LoVo (cell line): ENCODE measurements around the gene ADAMTSL2.
"Not testable (repeated sequence)": the region's sequence is repeated elsewhere in the genome, so short reads cannot be mapped to it uniquely, and the experiment has no call there.

Experiments used
- DNase-seq: peaks from one replicate; pipeline ENCODE4 v3.0.0-alpha.2; 2016; ENCODE audit warnings: low spot score

ADAMTSL2 gene

DNA sequence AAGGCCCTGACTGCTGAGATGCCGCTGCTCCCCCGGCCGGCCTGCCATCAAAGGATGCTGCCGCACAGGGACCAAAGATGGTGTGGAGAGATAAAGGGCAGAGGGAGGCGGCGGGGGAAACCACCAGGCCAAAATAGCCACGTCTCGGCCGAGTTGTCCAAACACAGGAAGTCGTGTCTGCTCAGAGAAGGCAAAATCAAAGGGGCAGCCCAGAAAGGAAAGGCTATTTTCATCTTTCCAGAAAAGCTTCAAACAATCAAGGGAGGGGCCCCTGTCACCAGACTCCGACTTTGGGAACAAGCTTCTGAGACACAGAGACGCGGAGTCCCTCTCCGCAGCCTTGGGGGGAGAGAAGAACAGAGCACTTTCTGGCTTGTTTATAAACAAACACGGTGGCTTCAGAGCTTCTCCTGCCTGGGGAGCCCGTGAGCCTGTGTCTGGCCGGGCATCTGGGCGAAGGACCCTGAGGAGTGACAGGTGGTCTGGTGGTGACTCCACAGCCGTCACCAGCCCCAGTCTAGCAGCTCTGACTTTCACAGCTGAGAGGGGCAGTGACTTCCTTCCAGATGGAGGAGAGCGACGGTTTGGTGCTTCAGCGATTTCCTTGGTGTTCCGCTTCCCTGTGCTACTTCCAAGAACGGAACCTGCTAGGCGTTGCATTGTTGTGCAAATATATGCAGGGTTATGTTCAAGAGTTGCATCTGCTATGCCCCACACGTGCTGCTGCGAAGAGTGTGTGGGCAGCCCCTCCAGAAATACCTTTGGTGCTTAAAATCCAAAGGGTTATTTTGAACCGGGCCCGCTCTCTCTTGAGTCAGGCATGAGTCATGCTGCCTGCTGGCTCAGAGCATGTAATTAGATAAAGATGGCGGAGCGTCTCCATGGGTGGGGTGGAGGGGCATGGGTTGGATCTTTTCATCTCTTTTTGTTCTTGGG lies 24.0 kb downstream of the ADAMTSL2 start:
- no peak for DNase-seq

GRCh38 chr9:133560311-133560710 lies 25.8 kb downstream of the ADAMTSL2 start:
- DNase-seq, result no peak

DNA sequence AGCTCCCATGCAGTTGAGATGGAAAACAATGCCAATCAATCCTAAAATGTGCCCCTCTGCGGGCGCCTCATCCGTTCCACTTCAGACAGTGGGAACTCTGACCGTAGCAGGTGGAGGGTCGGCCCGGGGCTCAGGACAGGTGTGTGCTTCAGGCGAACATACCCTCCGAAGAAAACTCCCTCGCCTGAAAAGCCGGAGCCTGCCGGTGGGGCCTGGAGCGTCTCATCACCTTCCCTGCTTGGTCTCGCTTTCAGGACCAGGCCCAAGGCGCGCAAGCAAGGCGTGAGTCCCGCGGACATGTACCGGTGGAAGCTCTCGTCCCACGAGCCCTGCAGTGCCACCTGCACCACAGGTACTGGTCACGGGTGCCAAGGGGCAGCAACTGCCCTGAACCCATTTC lies 26.4 kb downstream of the ADAMTSL2 start:
- DNase-seq, result no peak

GRCh38 chr9:133561976-133562554 lies 27.6 kb downstream of the ADAMTSL2 start:
- DNase-seq, result no peak

DNA sequence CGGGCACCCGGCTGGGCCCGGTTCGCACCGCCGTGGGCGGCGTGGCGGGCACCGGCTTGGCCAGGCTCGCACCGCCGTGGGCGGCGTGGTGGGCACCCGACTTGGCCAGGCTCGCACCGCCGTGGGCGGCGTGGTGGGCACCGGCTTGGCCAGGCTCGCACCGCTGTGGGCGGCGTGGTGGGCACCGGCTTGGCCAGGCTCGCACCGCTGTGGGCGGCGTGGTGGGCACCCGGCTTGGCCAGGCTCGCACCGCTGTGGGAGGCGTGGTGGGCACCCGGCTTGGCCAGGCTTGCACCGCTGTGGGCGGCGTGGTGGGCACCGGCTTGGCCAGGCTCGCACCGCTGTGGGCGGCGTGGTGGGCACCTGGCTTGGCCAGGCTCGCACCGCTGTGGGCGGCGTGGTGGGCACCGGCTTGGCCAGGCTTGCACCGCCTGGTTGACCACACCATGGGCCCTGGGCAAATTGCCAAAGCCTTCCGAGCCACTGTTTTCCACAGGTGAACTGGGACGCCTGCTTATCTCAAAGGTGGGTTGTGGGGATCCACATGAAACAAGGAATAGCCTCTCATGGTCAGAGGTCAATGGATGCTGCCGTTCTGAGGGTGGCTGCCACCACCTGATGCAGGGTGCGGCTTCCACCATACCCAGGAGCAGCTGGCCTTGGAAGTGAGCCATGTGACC lies 28.2 kb downstream of the ADAMTSL2 start:
- DNase-seq, result no peak

GRCh38 chr9:133563291-133563796 lies 28.8 kb downstream of the ADAMTSL2 start:
- DNase-seq, result peak; percentile 34

DNA sequence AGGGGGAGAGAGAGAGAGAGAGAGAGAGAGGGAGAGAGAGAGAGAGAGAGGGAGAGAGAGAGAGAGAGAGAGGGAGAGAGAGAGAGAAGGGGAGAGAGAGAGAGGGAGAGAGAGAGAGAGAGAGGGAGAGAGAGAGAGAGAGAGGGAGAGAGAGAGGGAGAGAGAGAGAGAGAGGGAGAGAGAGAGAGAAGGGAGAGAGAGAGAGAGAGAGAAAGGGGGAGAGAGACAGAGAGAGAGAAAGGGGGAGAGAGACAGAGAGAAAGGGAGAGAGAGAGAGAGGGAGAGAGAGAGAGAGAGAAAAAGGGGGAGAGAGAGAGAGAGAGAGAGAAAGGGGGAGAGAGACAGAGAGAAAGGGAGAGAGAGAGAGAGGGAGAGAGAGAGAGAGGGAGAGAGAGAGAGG lies 29.3 kb downstream of the ADAMTSL2 start:
- not testable (repeated sequence) for DNase-seq

DNA sequence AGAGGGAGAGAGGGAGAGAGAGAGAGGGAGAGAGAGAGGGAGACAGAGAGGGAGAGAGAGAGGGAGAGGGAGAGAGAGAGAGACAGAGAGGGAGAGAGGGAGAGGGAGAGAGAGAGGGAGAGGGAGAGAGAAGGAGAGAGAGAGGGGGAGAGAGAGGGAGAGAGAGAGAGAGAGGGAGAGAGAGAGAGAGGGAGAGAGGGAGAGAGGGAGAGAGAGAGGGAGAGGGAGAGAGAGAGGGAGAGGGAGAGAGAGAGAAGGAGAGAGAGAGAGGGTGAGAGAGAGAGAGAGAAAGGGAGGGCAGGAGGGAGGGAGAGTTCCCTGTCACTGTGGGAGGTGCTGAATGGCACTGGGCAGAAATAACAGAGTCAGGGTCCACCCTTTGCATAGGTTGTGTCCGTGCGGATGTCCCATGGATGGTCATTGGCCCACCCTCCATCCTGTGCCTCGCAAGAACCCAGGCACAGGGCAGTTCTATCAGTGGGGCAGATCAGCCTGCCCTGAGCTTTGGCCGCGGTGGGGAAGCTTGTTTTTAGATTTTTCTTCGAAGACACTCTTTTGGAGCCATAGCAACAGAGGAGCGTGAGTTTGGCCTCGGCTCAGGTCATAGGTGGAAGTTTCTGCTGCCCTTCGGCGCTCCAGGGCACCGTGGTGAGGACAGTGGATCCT lies 30.1 kb downstream of the ADAMTSL2 start:
- no peak for DNase-seq

GRCh38 chr9:133566382-133566781 lies 31.9 kb downstream of the ADAMTSL2 start:
- no peak for DNase-seq

GRCh38 chr9:133566817-133567216 lies 32.3 kb downstream of the ADAMTSL2 start:
- no peak for DNase-seq

DNA sequence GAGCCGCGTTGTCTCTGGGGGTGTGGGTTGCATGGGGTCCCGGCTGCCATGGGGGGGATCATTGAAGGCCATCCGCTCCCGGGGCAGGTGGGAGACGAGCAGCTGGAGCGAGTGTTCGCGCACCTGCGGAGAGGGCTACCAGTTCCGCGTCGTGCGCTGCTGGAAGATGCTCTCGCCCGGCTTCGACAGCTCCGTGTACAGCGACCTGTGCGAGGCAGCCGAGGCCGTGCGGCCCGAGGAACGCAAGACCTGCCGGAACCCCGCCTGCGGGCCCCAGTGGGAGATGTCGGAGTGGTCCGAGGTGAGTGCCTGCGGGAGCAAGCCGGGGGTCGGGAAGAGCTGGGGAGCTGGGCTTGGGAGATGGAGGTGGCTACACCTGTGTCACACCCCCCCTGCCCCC lies 33.7 kb downstream of the ADAMTSL2 start:
- no peak for DNase-seq

GRCh38 chr9:133569121-133569785 lies 34.7 kb downstream of the ADAMTSL2 start:
- DNase-seq, result no peak

DNA sequence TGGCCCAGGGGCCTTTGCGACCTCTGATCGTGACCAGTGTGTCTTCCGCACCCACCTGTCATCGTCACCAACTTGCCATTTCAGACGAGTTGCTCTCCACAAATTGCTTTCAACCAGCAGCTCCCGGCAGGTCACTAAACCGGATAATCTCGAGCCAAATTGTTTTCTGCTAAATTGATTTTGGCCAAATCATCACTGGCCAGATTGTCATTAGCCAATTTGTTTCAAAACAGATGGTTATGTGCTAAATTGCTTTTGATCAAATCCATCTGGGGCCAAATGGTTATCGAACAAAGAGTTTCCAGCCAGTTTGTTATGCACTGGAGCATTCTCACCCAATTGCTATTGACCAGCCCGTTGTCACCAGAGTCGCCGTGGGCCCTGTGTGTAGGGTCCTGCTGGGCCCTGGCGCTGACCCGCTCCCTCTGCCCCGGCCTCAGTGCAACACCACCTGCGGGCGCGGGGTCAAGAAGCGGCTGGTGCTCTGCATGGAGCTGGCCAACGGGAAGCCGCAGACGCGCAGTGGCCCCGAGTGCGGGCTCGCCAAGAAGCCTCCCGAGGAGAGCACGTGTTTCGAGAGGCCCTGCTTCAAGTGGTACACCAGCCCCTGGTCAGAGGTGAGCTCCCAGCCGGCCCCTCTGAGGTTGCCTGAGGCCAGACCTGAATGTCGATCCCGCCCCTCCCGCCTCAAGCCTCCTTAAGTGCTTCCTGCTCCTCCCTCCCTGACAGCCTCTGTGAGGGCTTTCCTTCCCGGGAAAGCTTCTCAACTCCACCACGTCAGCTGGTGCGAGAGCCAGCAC lies 35.6 kb downstream of the ADAMTSL2 start:
- no peak for DNase-seq

- DNase-seq, result no peak
These were observed 36.2 kb downstream of the ADAMTSL2 start for GRCh38 chr9:133570691-133571080.

- DNase-seq, result no peak
These were observed 36.9 kb downstream of the ADAMTSL2 start for GRCh38 chr9:133571391-133571890.

DNA sequence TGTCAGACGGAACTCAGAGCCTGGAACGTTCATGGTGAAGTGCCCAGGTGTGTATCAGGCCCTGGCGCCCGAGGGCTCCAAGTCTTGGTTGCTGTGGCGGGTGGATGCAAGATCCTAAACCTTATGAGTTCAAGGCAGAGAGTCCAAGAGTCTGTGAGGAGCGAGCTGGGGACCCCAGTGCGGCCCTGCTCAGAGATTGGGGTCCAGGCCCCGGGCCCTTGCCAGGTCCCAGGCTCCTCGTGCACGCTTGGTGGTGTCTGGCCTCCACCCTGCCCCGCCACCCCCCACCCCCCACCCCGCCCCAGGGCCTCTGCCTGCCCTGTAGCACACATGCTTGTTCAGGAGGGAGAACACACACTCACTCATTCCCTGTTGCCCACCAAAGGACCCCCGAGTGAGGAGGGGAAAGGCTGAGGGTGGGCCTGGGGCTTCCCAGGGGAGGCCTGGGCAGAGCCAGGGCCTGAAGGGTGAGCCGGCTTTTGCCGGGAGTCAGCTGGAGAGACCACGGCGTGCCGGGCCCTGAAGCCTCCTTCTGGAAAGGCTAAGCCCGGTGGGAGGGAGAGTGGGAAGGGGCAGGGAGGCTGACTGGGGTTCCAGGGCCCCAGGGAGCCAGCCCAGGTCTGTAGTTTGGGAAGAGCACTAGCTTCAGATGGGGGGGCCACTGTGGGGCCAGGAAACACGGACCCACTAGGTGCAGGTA lies 37.5 kb downstream of the ADAMTSL2 start:
- DNase-seq, result no peak

DNA sequence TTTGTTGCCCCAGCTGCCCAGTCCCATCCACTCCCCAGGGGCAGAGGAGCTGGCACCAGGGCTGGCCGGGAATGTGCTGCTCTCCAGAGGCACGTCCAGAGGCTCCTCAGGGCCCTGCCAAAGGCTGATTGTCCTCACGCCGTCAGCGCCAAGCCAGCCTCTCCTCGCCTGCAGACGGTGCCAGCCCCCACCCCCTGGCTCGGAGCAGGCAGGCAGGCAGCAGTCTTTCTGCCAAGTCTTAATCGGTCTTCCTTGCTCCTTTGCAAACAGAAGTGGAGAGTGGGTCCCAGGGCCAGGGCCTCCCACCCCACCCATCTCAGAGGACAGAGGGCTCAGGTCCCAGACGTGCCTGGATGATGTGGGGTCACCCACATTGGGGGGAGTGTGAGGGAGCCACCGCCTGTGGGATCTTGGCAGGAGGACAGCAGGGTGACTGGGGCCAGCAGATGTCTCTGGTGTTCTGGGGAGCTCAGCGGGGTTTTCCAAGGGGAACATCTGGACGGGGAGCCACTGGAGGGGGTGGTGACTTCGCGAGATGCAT lies 38.4 kb downstream of the ADAMTSL2 start:
- no peak for DNase-seq

- no peak for DNase-seq
These were observed 39.4 kb downstream of the ADAMTSL2 start for GRCh38 chr9:133573791-133574515.

- no peak for DNase-seq
These were observed 40.3 kb downstream of the ADAMTSL2 start for GRCh38 chr9:133574771-133575170.
